Measurements from ENCODE around the gene S1PR3. TPM values are rescaled to one million over a fixed set of nuclear protein-coding genes. Genes with fewer than 3 reads are reported as not detected.
A peak's percentile ranks its signal among the peaks of the same experiment; 100 is the strongest.
"Not testable (repeated sequence)": the region's sequence is repeated elsewhere in the genome, so short reads cannot be mapped to it uniquely, and the experiment has no call there.

The S1PR3 gene
- total RNA-seq (2012; rRNA removed) = 148 and 158 TPM in 2 replicates

DNA sequence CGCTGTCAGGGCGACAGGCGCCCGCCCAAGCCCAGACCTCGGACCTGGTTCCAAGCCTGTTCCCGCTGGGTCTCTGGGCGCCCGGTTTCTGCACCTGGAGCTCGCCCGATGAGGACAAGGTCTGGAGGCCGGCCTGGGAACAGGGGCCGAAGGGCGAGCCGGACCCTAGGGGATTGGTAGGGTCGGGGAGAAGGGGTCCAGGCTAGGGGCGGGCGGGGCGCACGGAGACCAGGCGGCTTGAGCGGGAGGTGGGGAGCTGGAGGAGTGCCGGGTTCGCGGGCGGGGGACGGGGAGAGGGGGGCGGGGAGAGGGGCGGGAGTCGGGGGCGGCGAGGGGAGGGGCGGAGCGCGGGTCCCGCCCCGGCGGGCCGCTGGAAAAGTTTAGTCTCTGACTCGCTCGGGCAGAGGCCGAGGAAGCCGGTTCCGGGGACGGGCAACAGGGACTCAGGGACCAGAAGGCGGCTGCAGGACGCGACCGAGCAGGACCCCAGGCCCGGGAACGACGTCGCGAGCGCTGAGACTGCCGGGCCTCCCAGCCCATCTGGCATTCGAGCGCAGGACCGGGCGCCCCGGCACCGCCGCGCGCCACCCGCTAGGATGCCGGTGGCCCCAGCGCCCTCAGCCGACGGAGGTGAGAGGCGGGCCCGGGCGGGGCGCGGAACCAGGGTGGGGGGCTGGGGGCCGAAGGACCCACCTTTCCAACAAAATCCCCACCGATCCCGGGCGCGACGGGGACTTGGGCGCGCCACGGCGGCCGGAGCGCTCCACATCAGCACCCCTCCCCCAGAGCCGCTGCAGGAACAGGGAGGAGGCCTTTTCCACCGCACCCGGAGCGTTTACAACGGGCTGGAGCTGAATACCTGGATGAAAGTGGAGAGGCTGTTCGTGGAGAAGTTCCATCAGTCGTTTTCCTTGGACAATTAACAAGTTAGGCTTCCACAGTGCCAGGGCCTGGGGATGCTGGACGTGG lies at the start of gene S1PR3:
Gene S1PR3, plus strand, starts transcription at position 403 of the 969 bp plus-strand sequence. CDS start 9,733 bp downstream, outside the sequence.
- Histone ChIP-seq H3K4me2 (ENCODE audit: low read length) (peak within 1 kb of the TSS; percentile 84), H3K9me3 (replicated peaks; ENCODE audit: low read length) (no peaks in the 10 kb centered on the region), H3K4me3 (ENCODE audit: low read length) (peak within 1 kb of the TSS; percentile 83), H3K36me3 (ENCODE audit: insufficient read depth, low read length) (peaks cover 28% of the 10 kb centered on the region), H3K4me1 (ENCODE audit: control insufficient read depth, insufficient read depth, low read length) (peaks cover 45% of the 10 kb centered on the region), H3K27me3 (ENCODE audit: control insufficient read depth, insufficient read depth, low read length) (no peaks in the 10 kb centered on the region), H3K9ac (ENCODE audit: low read depth, low read length) (peak within 1 kb of the TSS; percentile 83)

- H3K4me3 ChIP-seq (ENCODE audit: low read length); H3K27me3 ChIP-seq (ENCODE audit: control insufficient read depth, insufficient read depth, low read length); H3K4me1 ChIP-seq (ENCODE audit: control insufficient read depth, insufficient read depth, low read length); H3K36me3 ChIP-seq (ENCODE audit: insufficient read depth, low read length); H3K4me2 ChIP-seq (ENCODE audit: low read length); H3K9ac ChIP-seq (ENCODE audit: low read depth, low read length); H3K9me3 ChIP-seq (replicated peaks; ENCODE audit: low read length): not testable (repeated sequence)
Measured at GRCh38 chr9:88941586-88941985, 49.7 kb upstream of the S1PR3 start.

- Histone ChIP-seq H3K4me3 (ENCODE audit: low read length) (no peak overlapping the region), H3K4me1 (ENCODE audit: control insufficient read depth, insufficient read depth, low read length) (peaks cover 8% of the 10 kb centered on the region), H3K36me3 (ENCODE audit: insufficient read depth, low read length) (no peaks in the 10 kb centered on the region), H3K9me3 (replicated peaks; ENCODE audit: low read length) (no peaks in the 10 kb centered on the region), H3K4me2 (ENCODE audit: low read length) (no peak overlapping the region), H3K27me3 (ENCODE audit: control insufficient read depth, insufficient read depth, low read length) (no peaks in the 10 kb centered on the region), H3K9ac (ENCODE audit: low read depth, low read length) (no peak overlapping the region)
Measured at GRCh38 chr9:88942411-88942810, 48.9 kb upstream of the S1PR3 start.

DNA sequence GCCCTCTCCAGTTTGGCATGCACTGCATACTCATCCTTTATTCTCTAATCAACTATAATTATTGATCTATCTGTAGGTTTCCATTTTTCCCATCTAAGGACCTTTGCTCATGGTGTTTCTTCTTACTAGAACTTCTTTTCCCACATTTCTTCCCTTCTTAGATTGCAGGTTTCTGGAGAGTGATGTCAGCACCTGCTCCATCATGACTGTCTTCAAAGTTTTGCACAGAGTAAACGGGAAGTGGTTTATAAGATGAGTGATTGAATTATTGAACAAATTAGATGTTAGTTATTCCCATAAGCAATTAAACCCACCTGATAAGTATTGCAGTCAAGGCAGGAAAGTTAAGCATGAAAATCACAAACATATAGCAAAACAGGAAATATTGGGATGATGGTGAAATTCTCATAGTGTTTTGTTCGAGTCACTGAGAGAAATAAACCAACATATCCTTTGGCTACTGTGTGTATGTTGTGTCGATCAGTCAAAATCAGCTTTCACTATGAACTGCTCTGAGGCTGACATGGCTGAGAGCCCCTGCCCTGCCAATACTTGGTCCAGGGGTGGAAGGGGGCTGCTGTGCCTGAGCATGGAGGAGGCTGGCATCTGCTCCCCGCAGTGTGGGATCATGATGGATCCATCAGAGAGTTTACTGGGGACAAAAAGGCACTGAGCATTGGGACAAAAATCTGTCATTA lies 45.5 kb upstream of the S1PR3 start:
- no peaks in the 10 kb centered on the region for H3K36me3 ChIP-seq (ENCODE audit: insufficient read depth, low read length)
- no peaks in the 10 kb centered on the region for H3K9me3 ChIP-seq (replicated peaks; ENCODE audit: low read length)
- H3K27me3 ChIP-seq (ENCODE audit: control insufficient read depth, insufficient read depth, low read length) = no peaks in the 10 kb centered on the region
- H3K4me2 ChIP-seq (ENCODE audit: low read length) = no peak overlapping the region
- peaks cover 24% of the 10 kb centered on the region for H3K4me1 ChIP-seq (ENCODE audit: control insufficient read depth, insufficient read depth, low read length)
- no peak overlapping the region for H3K9ac ChIP-seq (ENCODE audit: low read depth, low read length)
- H3K4me3 ChIP-seq (ENCODE audit: low read length) = no peak overlapping the region

DNA sequence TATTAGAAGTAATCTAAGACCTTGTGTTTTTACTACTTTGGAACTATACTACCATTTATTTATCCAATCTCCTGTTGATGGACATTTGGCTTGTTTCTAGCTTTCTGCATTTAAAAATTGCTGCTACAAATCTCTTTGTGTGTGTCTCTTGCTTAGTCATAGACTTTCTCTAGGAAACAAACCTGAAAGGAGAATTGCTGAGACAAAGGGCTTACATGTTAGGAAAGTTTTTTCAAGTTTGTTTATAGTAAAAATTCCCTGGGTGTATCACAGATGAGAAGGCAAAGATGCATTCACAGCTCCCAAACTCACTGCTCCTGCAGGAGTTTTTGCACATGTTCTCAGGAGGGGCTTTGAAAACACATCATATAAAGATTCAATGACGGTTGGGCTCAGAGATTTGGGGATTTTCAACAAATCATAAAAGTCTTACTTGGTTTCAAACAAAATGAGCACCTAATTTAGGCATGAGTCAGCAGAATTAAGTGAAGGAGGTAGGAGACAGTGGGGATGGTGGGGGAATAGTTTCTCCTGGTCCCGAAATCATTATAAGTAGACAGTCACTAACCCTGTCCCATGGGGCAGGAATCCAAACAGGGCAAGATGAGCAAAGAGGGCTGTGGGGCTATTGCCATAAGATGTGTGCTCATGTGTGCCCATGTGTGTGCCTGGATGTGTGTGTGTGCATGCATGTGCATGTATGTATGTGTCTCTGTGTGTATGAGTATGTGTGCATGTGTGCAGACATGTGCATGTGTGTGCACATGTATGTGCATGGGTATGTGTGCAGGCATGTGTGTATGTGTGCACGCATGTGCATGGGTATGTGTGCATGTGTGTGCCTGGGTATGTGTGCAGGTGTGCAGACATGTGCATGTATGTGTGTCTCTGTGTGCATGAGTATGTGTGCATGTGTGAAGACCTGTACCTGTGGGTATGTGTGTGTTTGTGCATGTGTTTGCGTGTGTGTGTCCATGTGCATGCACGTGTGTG lies 43.4 kb upstream of the S1PR3 start:
- Histone ChIP-seq H3K9me3 (replicated peaks; ENCODE audit: low read length) (no peaks in the 10 kb centered on the region), H3K27me3 (ENCODE audit: control insufficient read depth, insufficient read depth, low read length) (no peaks in the 10 kb centered on the region), H3K9ac (ENCODE audit: low read depth, low read length) (no peak overlapping the region), H3K36me3 (ENCODE audit: insufficient read depth, low read length) (no peaks in the 10 kb centered on the region), H3K4me3 (ENCODE audit: low read length) (no peak overlapping the region), H3K4me2 (ENCODE audit: low read length) (no peak overlapping the region), H3K4me1 (ENCODE audit: control insufficient read depth, insufficient read depth, low read length) (peaks cover 32% of the 10 kb centered on the region)

- H3K9ac ChIP-seq (ENCODE audit: low read depth, low read length) = no peak overlapping the region
- H3K36me3 ChIP-seq (ENCODE audit: insufficient read depth, low read length) = no peaks in the 10 kb centered on the region
- no peaks in the 10 kb centered on the region for H3K27me3 ChIP-seq (ENCODE audit: control insufficient read depth, insufficient read depth, low read length)
- H3K4me3 ChIP-seq (ENCODE audit: low read length) = no peak overlapping the region
- peaks cover 47% of the 10 kb centered on the region for H3K4me1 ChIP-seq (ENCODE audit: control insufficient read depth, insufficient read depth, low read length)
- H3K9me3 ChIP-seq (replicated peaks; ENCODE audit: low read length) = no peaks in the 10 kb centered on the region
- H3K4me2 ChIP-seq (ENCODE audit: low read length) = no peak overlapping the region
Measured at GRCh38 chr9:88949425-88949824, 41.8 kb upstream of the S1PR3 start.

DNA sequence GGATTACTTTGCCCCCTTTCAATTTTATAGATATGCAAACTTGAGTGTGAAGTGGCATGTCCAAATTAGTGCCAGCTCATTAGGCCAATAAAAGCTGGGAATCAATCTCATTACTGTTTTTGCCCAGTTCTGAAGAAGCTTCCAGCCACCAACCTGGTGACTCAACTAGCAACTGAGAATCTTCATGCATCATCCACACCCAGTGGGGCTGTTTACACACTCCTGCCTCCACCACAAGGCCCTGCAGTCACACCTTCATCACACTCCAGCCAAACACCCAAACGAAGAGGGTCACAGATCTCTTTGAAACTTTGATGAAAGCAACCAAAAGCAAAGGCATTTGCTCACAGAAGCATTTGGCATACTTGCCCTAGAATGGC lies 41.3 kb upstream of the S1PR3 start:
- Histone ChIP-seq H3K36me3 (ENCODE audit: insufficient read depth, low read length) (no peaks in the 10 kb centered on the region), H3K9ac (ENCODE audit: low read depth, low read length) (no peak overlapping the region), H3K9me3 (replicated peaks; ENCODE audit: low read length) (no peaks in the 10 kb centered on the region), H3K4me3 (ENCODE audit: low read length) (no peak overlapping the region), H3K27me3 (ENCODE audit: control insufficient read depth, insufficient read depth, low read length) (no peaks in the 10 kb centered on the region), H3K4me2 (ENCODE audit: low read length) (peak overlapping the region; percentile 59), H3K4me1 (ENCODE audit: control insufficient read depth, insufficient read depth, low read length) (peaks cover 49% of the 10 kb centered on the region)

GRCh38 chr9:88950341-88951154 lies 40.7 kb upstream of the S1PR3 start:
- H3K27me3 ChIP-seq (ENCODE audit: control insufficient read depth, insufficient read depth, low read length) = no peaks in the 10 kb centered on the region
- H3K36me3 ChIP-seq (ENCODE audit: insufficient read depth, low read length) = no peaks in the 10 kb centered on the region
- no peak overlapping the region for H3K4me3 ChIP-seq (ENCODE audit: low read length)
- H3K9me3 ChIP-seq (replicated peaks; ENCODE audit: low read length) = no peaks in the 10 kb centered on the region
- H3K4me1 ChIP-seq (ENCODE audit: control insufficient read depth, insufficient read depth, low read length) = peaks cover 49% of the 10 kb centered on the region
- H3K4me2 ChIP-seq (ENCODE audit: low read length) = peak overlapping the region; percentile 59
- H3K9ac ChIP-seq (ENCODE audit: low read depth, low read length) = no peak overlapping the region

DNA sequence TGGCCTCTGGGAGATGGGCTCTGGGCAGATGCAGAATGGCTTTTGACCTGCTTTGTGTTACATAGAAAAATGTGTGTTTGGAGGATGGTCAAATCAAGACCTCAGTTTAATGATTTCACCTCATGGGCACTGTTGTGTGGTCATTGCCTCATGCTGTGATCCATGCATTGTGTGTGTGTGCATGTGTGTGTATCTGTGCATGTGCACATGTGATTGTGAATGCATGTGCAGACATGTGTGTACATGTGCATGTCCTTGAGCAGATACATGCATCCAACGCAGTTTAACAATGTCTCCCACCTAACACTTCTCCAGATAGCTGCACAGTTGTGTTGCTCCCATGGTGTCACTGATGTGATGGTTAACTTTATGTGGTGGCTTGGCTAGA lies 40.1 kb upstream of the S1PR3 start:
- Histone ChIP-seq H3K4me2 (ENCODE audit: low read length) (peak overlapping the region; percentile 59), H3K9ac (ENCODE audit: low read depth, low read length) (no peak overlapping the region), H3K4me3 (ENCODE audit: low read length) (no peak overlapping the region), H3K27me3 (ENCODE audit: control insufficient read depth, insufficient read depth, low read length) (no peaks in the 10 kb centered on the region), H3K36me3 (ENCODE audit: insufficient read depth, low read length) (no peaks in the 10 kb centered on the region), H3K4me1 (ENCODE audit: control insufficient read depth, insufficient read depth, low read length) (peaks cover 44% of the 10 kb centered on the region), H3K9me3 (replicated peaks; ENCODE audit: low read length) (no peaks in the 10 kb centered on the region)

DNA sequence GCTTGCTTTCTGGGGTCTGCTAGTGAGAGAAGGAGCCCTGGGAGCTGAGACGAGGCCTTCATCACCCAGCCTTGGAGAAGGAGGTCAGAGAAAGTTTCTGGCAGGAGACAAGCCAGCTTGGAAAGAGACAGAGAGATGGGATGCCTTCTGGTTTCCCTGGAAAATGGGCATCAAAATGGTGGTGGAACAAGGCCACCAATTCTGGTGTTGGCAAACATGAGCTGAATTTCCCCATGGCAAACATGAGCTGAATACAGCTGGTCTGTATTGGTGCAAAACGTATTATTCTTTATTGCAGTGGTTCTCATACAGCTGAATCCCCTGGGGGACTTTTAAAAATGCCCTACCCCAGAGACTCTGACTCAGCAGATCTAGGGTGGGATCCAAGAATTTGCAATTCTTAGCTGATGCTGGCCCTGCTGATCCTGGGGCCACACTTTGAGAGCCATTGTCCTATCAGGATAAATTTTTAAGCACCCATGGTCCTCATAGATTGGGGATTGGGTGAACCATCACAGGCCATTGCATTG lies 39.1 kb upstream of the S1PR3 start:
- Histone ChIP-seq H3K4me2 (ENCODE audit: low read length) (no peak overlapping the region), H3K9ac (ENCODE audit: low read depth, low read length) (no peak overlapping the region), H3K4me3 (ENCODE audit: low read length) (no peak overlapping the region), H3K4me1 (ENCODE audit: control insufficient read depth, insufficient read depth, low read length) (peaks cover 41% of the 10 kb centered on the region), H3K36me3 (ENCODE audit: insufficient read depth, low read length) (no peaks in the 10 kb centered on the region), H3K27me3 (ENCODE audit: control insufficient read depth, insufficient read depth, low read length) (no peaks in the 10 kb centered on the region), H3K9me3 (replicated peaks; ENCODE audit: low read length) (no peaks in the 10 kb centered on the region)

Data from skeletal muscle satellite cell (primary cell).